ENCODE results near the gene TM4SF4.
A peak's percentile ranks its signal among the peaks of the same experiment; 100 is the strongest.

Gene TM4SF4

GRCh38 chr3:149515249-149515648, 40.8 kb downstream of the TM4SF4 start:
- DNase-seq, result no peak

DNA sequence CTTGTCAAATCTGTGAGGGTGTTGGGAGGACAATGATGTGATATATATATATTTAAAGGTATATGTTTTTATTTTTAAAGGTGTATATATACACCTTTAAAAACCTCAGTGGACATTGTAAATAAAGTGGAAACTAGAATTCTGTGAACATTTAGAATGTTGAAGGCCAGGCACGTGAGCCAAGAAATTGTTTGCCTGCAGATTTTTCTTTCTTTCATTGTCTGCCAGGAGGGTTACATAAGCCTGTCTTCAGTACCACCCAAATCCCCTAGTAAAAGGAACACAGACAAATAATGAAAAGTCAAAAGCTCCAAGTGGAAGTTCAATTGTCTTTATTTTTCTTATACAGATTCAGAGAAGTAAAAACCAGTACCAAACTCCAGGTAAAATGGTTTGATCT, 42.4 kb downstream of the TM4SF4 start:
- no peak for DNase-seq

DNA sequence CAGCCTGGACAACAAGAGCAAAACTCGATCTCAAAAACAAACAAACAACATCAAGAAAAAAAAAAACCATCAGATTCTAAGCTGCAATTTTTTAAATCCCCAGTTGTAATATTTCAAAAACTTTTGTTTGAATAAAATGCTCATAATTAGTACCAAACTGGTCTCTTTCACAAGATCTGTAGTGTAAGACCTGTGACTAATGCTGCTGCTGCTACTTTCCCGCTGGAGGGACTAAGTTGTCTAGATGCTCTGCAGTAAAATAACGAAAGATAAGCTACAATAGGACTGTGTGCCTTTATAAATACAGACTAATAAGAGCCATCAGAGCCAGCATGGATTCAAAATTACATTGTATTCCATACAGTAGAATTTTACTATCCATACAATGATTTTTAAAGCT, 45.4 kb downstream of the TM4SF4 start:
- no peak for DNase-seq

DNA sequence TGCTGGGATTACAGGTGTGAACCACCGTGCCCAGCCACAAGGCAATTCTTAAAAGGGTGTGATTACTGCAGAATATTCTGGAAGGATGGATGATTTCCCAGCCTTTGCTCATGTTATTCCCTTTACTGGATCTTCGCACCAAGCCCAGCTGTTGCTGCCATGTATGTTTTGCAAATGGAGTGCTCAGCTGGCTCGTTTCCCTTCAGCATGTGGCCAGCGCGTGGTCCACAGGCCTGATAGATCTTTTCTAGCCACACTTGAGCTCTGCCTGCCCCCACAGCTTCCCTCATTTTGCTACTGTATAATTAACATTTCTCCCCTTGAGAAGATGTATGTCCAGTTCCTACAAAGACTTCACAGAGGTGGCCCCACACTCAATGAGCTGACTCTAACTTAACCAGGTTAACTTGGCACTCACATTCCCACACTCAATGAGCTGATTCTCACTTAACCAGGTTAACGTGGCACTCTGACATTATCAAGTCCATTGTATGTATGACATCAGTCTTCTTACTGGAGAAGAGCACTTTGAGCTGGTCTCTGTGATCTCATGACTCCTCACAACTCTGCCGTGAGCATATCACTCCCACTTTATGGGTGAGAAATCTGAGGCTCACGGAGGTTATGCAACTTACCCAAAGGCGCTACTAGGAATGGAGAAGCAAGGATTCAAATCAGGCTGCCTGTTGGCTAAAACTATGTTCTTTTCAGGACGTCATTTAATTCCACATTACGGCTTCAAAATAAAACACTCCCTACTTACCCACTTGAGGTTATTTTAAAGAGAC, 49.2 kb downstream of the TM4SF4 start:
- DNase-seq, result no peak

- DNase-seq, result no peak
Observed at GRCh38 chr3:149527531-149528339, 53.2 kb downstream of the TM4SF4 start.

- no peak for DNase-seq
Observed at GRCh38 chr3:149528340-149528650, 53.8 kb downstream of the TM4SF4 start.

DNA sequence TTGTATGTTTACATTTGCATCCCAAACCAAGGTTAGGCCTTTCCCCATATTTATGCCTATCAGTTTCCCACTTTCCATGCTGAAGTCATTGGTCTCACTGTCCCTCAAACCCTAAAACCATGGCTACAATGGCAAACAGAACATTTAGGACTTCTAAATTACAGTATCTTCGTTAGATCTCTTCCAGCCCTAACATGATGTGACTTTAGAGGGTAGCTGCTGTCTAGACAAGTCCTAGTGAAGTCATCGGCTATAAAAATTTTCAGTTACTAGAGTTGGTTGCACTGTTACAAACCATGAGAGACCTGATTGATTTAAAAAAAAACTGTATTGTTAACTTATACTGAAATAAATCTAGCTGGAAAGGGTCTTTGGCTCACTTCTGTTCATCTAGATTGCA, 54.6 kb downstream of the TM4SF4 start:
- no peak for DNase-seq

DNA sequence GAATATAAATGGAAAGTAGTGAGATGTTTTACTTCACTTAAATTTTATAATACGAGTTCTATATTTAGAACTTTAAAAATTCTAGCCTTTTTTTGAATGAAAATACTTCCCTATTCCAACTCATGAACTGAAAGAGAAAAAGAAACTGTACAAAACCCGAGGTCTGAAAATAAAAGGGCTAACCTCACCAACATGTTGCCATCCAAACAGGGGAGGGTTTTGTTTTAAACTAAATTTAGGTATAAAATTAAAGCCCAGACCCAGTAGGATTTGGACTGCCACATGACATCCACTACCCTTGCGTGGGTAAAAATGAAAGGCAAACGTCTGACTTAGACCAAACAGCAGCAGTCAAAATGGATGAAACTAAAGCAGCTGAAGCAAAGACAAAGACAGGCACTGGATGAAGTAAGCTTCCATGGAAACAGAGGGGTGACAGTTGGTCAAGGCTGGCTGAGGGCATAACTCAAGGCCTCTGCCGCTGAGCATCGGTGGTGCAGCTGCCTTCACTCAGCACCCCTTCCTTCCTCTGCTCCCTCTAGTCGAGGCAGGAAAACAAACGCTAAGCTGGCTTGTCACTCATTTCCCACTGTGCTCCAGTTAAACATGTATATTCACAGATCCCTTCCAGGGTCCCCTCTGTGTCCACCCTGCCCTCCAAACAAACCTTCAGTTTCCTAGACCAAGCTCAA, 58.1 kb downstream of the TM4SF4 start:
- DNase-seq, result no peak

DNA sequence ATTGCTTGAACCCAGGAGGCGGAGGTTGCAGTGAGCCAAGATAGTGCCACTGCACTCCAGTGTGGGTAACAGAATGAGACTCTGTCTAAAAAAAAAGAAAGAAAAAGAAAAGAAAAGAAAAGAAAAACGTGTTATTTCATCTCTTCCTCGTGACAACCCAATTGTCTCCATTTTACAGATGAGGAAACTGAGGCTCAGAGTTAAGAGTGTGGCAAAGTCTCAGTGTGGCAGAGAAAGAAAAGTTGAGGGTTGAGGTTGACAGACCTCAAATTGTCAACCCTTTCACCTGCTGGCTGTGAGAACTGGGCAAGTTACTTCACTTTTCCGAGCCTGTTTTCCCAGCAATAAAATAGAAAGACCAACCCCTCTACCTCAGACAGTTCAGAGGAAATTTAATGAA, 59.6 kb downstream of the TM4SF4 start:
- DNase-seq, result no peak

- no peak for DNase-seq
Observed at GRCh38 chr3:149534671-149535332, 60.3 kb downstream of the TM4SF4 start.

DNA sequence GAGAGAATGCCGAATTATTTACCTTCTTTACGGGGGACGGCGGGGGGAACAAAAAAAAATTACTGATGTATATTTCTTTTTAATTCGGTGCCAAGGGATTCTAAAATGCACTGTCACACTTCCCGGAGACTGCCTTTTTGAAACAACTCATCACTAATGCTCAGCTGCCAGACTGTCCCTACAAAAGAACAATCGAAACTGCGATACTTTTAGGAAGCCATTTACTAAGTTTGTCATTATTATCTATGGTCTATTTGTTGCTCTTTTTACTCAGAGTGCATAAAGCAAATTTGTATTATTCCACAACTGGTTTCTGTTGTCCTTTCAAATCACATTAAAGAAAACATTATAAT, 60.8 kb downstream of the TM4SF4 start:
- DNase-seq, result no peak

GRCh38 chr3:149536429-149536828, 61.9 kb downstream of the TM4SF4 start:
- DNase-seq, result peak; percentile 79

- no peak for DNase-seq
Observed at GRCh38 chr3:149538371-149538770, 63.9 kb downstream of the TM4SF4 start.

GRCh38 chr3:149541091-149541491, 66.6 kb downstream of the TM4SF4 start:
- no peak for DNase-seq

DNA sequence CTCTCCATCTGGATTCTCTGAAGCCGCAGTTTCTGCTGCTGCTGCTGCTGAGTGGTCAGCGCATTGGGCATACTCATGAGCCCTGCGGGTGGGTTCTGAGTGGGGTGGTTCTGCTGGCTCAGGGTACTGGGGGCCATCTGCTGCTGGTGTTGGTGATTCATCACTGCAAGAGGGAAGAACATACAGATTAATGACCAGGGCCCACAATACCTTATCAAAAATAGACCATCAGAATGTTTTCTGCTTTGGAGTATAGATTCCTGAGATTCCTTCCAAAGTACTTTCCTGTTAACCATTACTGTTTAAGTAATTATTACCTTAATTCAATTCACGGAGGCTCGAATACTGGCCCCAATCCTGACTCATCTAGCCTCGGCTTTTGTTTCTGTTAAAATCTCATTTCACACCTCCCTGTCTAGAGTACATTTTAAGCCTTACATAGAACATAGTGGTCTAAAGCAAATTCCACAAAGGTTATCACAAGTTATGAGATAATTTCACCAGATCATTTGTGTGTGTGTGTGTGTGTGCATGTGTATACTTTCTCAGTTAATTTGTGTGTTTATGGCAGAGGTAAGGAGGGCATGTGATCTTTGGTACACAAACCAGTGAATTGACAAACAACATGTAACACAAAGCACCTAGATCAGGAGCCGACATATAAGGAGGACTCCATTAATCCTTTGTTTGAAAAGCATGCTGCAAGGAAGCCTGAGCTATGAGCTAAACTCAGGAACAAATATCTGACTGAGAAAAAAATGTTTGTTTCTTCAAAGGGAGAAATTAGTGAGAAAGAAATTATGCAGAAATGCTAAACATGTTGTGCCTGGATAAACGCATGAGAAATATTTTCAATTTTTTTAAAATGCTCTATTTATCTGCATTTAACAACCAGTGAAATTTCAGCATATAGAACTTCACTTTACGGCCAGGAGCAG, 68.1 kb downstream of the TM4SF4 start:
- DNase-seq, result no peak

- DNase-seq, result no peak
Observed at GRCh38 chr3:149545049-149545448, 70.6 kb downstream of the TM4SF4 start.

GRCh38 chr3:149547413-149547812, 72.9 kb downstream of the TM4SF4 start:
- DNase-seq, result peak; percentile 86

GRCh38 chr3:149547954-149548668, 73.6 kb downstream of the TM4SF4 start:
- peak; percentile 87 for DNase-seq

- no peak for DNase-seq
Observed at GRCh38 chr3:149548669-149549065, 74.2 kb downstream of the TM4SF4 start.

DNA sequence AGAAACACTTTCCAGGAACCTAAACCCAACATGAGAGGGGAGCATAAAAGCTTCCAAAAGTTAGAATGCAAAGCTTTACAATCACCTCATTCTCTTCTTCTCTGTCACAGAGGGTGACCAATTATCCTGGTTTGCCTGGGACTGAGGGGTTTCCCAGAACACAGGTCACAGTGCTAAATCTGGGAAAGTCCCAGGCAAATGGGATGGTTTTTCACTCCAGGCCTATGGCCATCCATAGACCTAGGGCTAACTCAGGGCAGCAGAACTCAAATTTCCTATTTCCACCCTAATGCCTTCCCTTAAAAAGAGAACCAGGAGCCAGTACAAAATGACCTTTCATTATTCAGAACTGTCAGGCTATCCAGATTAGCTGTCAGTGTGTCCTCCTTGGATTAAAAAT, 77.0 kb downstream of the TM4SF4 start:
- no peak for DNase-seq

DNA sequence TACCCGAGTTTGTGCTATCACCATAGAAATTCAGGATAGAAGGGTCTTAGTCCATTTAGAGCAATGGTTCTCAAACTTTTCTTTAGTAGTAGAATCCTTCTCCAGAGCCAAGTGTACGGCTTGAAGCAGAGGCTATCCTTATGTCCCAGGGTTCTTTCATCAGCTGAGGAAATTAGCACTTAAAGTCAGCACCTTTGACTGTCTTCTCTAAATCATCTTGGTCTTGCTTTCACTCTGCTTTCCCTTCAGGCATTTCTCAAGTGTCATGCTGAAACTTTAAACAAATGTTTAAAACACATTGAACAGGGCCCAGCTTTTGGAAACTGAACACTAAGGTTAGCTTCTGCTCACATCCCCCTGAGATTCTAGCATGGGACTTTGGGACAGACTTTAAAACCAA, 78.2 kb downstream of the TM4SF4 start:
- no peak for DNase-seq
